HCT116 (cell line): ENCODE measurements around the gene GBGT1. TPM values are rescaled to one million over a fixed set of nuclear protein-coding genes. Genes with fewer than 3 reads are reported as not detected.

ENCODE experiments used
- ATAC-seq: fragments of 200-7000 bp; cut with Tn5 transposase; 2 replicates; pipeline ENCODE4 v1.9.1; 2020; ENCODE audit warnings: mild to moderate bottlenecking, moderate library complexity
- BruUV-seq: library from RNA; stranded (reverse); fragments of 400-500 nt; replicated peaks from 2 replicates; lab custom pipeline; 2021; lab: Mats Ljungman, UMichigan
- CTCF ChIA-PET: fragments of 300-600 bp; sonication (Branson Sonifier 250); formaldehyde crosslinking; loops from one replicate; lab custom pipeline; 2021; ENCODE audit warnings: antibody characterized with exemption; lab: Charles Lee
- POLR2A ChIA-PET: fragments of 300-600, 350-600 bp; sonication (Branson Sonifier 250); formaldehyde crosslinking; loops from one replicate; lab custom pipeline; 2021; ENCODE audit warnings: antibody characterized with exemption; lab: Charles Lee
- RAD21 ChIA-PET, 2 experiments: fragments of 300-600 bp; sonication (Branson Sonifier 250); formaldehyde crosslinking; loops; one replicate each; lab custom pipeline; 2023; ENCODE audit warnings: low total read pairs in 2 of 2; ENCODE audit not compliant: uncharacterized antibody in 2 of 2, unreplicated experiment in 2 of 2, low non-redundant PET in 1 of 2; lab: Charles Lee
- DNase-seq: peaks from one replicate; pipeline ENCODE4 v3.0.0-alpha.2; 2010; ENCODE audit warnings: low read depth, low spot score
- H2AFZ ChIP-seq: fragments of 200-600 bp; shearing (Covaris generic), sonication (generic); 2 replicates; pipeline ENCODE4 v1.6.1; 2017; ENCODE audit warnings: low read depth, mixed run types, mixed read lengths, antibody characterized with exemption, low read length; ENCODE audit not compliant: poor library complexity, severe bottlenecking
- H3K27ac ChIP-seq: 2 replicates; pipeline ENCODE4 v1.5.1; 2012; ENCODE audit warnings: low read depth, low read length
- H3K27me3 ChIP-seq: fragments of 200-600 bp; sonication (generic); 2 replicates; pipeline ENCODE4 v1.6.1; 2016; ENCODE audit warnings: mixed run types, low read length, mixed read lengths; ENCODE audit not compliant: insufficient read depth
- H3K36me3 ChIP-seq, 2 experiments: fragments of 200-500 bp in 1 of 2; fragments of 200-600 bp in 1 of 2; sonication (Bioruptor generic) in 1 of 2; sonication (generic) in 1 of 2; 2 replicates each; pipeline versions ENCODE4 v1.5.1 to v1.6.1; 2014 to 2016; ENCODE audit warnings: low read length in 2 of 2, inconsistent platforms in 1 of 2, mixed read lengths in 1 of 2, mixed run types in 1 of 2; ENCODE audit not compliant: insufficient read depth in 2 of 2, control insufficient read depth in 1 of 2
- H3K4me1 ChIP-seq, 2 experiments: fragments of 200-600 bp in 1 of 2; sonication (generic) in 1 of 2; 2 replicates each; pipeline versions ENCODE4 v1.5.1 to v1.6.1; 2012 to 2017; ENCODE audit warnings: low read length in 2 of 2, inconsistent platforms in 1 of 2, mild to moderate bottlenecking in 1 of 2, mixed read lengths in 1 of 2, mixed run types in 1 of 2, moderate library complexity in 1 of 2; ENCODE audit not compliant: insufficient read depth in 2 of 2, control insufficient read depth in 1 of 2
- H3K4me2 ChIP-seq: fragments of 200-600 bp; sonication (generic); 2 replicates; pipeline ENCODE4 v1.6.1; 2017; ENCODE audit warnings: mixed run types, low read length, mixed read lengths
- H3K4me3 ChIP-seq, 2 experiments: fragments of 200-600 bp in 1 of 2; sonication (generic) in 1 of 2; replicated peaks in 1 of 2; 2 replicates each; pipeline ENCODE4 v1.5.1; 2011 to 2016; ENCODE audit warnings: low read length in 2 of 2, control low read depth in 1 of 2, low read depth in 1 of 2, mild to moderate bottlenecking in 1 of 2, mixed read lengths in 1 of 2, mixed run types in 1 of 2
- H3K79me2 ChIP-seq: fragments of 200-600 bp; sonication (generic); 2 replicates; pipeline ENCODE4 v1.6.1; 2017; ENCODE audit warnings: mild to moderate bottlenecking, mixed run types, low read length, moderate library complexity, mixed read lengths; ENCODE audit not compliant: insufficient read depth
- H3K9ac ChIP-seq: fragments of 200-600 bp; sonication (generic); 2 replicates; pipeline ENCODE4 v1.6.1; 2016; ENCODE audit warnings: low read length, mixed read lengths
- H3K9me2 ChIP-seq: fragments of 200-600 bp; sonication (generic), shearing (Covaris generic); 2 replicates; pipeline ENCODE4 v1.6.1; 2017; ENCODE audit warnings: mixed run types, mild to moderate bottlenecking, moderate library complexity; ENCODE audit not compliant: insufficient read depth
- H3K9me3 ChIP-seq, 2 experiments: fragments of 200-500 bp in 1 of 2; fragments of 200-600 bp in 1 of 2; sonication (Bioruptor generic) in 1 of 2; sonication (generic) in 1 of 2; 2 replicates each; pipeline ENCODE4 v1.6.1; 2014 to 2017; ENCODE audit warnings: low read length in 2 of 2, mixed read lengths in 2 of 2, inconsistent platforms in 1 of 2, low read depth in 1 of 2, mild to moderate bottlenecking in 1 of 2, mixed run types in 1 of 2, moderate library complexity in 1 of 2; ENCODE audit not compliant: control insufficient read depth in 1 of 2, insufficient read depth in 1 of 2
- H4K20me1 ChIP-seq: fragments of 200-600 bp; sonication (generic), shearing (Covaris generic); 2 replicates; pipeline ENCODE4 v1.6.1; 2017; ENCODE audit warnings: mixed run types, mild to moderate bottlenecking, moderate library complexity; ENCODE audit not compliant: insufficient read depth
- ATF3 ChIP-seq: IDR thresholded peaks from 2 replicates; pipeline ENCODE4 v1.6.1; 2012
- CBX3 ChIP-seq: IDR thresholded peaks from 2 replicates; pipeline ENCODE4 v1.6.1; 2012; ENCODE audit warnings: low read depth
- CTCF ChIP-seq, 3 experiments: fragments of 200-600 bp in 1 of 3; sonication (generic) in 1 of 3; IDR thresholded peaks in 2 of 3; conservative IDR thresholded peaks in 1 of 3; 2 replicates each; pipeline ENCODE4 v1.5.1; 2012 to 2017; ENCODE audit warnings: low read depth in 2 of 3, low read length in 2 of 3, antibody characterized with exemption in 1 of 3, borderline replicate concordance in 1 of 3, control low read depth in 1 of 3, mild to moderate bottlenecking in 1 of 3, mixed read lengths in 1 of 3, mixed run types in 1 of 3, moderate library complexity in 1 of 3; ENCODE audit not compliant: insufficient read depth in 1 of 3
- EGR1 ChIP-seq: IDR thresholded peaks from 2 replicates; pipeline ENCODE4 v1.6.1; 2012; ENCODE audit warnings: low read depth
- EZH2phosphoT487 ChIP-seq: fragments of 200-600 bp; IDR thresholded peaks from 2 replicates; pipeline ENCODE4 v1.6.1; 2018; ENCODE audit warnings: antibody characterized with exemption, borderline replicate concordance
- FOSL1 ChIP-seq: IDR thresholded peaks from 2 replicates; pipeline ENCODE4 v1.6.1; 2012; ENCODE audit warnings: low read depth
- MAX ChIP-seq: IDR thresholded peaks from 2 replicates; pipeline ENCODE4 v1.6.1; 2012
- POLR2A ChIP-seq: IDR thresholded peaks from 2 replicates; pipeline ENCODE4 v1.7.0; 2011; ENCODE audit warnings: borderline replicate concordance; ENCODE audit not compliant: insufficient read depth, insufficient read length; ENCODE audit errors: extremely low read depth
- POLR2AphosphoS5 ChIP-seq: IDR thresholded peaks from 2 replicates; pipeline ENCODE4 v1.6.1; 2011; ENCODE audit warnings: mild to moderate bottlenecking, low read depth, low read length, moderate library complexity
- REST ChIP-seq: IDR thresholded peaks from 2 replicates; pipeline ENCODE4 v1.6.1; 2012; ENCODE audit warnings: low read depth
- SIN3A ChIP-seq: IDR thresholded peaks from 2 replicates; pipeline ENCODE4 v1.6.1; 2012; ENCODE audit warnings: low read depth
- SP1 ChIP-seq: IDR thresholded peaks from 2 replicates; pipeline ENCODE4 v1.6.1; 2012; ENCODE audit warnings: low read depth
- SRF ChIP-seq: IDR thresholded peaks from 2 replicates; pipeline ENCODE4 v1.6.1; 2012; ENCODE audit warnings: low read depth
- TCF7L2 ChIP-seq: IDR thresholded peaks from 2 replicates; pipeline ENCODE4 v1.7.0; 2011; ENCODE audit warnings: borderline replicate concordance, inconsistent platforms; ENCODE audit not compliant: insufficient read depth, insufficient read length; ENCODE audit errors: extremely low read depth
- ZBTB33 ChIP-seq: IDR thresholded peaks from 2 replicates; pipeline ENCODE4 v1.6.1; 2011; ENCODE audit warnings: mild to moderate bottlenecking, low read length, moderate library complexity; ENCODE audit not compliant: insufficient replicate concordance; ENCODE audit errors: extremely low read depth
- intact Hi-C: fragments of 100-400 bp; cut with micrococcal nuclease; formaldehyde crosslinking; loops from 2 replicates; pipeline ENCODE4 v1.10.0; 2022
- total RNA-seq: library from RNA; stranded (reverse); gene quantifications from one replicate; pipeline ENCODE4 v1.2.1, GENCODE V29; 2021; ENCODE audit not compliant: unreplicated experiment

The GBGT1 gene
- total RNA-seq, 1 experiment from 2014 or later = 0.34 TPM

- TF ChIP-seq REST (no peak), TCF7L2 (no peak), CTCF (IDR thresholded peaks at IDR 0.05 in 2 of 3, conservative IDR thresholded peaks at IDR 0.05 in 1 of 3; ENCODE audit: borderline replicate concordance in 1 of 3, insufficient read depth in 1 of 3, low read depth in 2 of 3, low read length in 2 of 3) (no peak), CBX3 (no peak), EGR1 (no peak), SP1 (no peak), SRF (no peak), POLR2AphosphoS5 (no peak), POLR2A (no peak), SIN3A (no peak), MAX (no peak), FOSL1 (no peak), ATF3 (no peak), ZBTB33 (no peak), EZH2phosphoT487 (no peak)
- no peaks in the 10 kb centered on the region for H3K9me2 ChIP-seq
- no peaks in the 10 kb centered on the region for H3K9me3 ChIP-seq
- no peak overlapping the region for H3K4me2 ChIP-seq
- ChIA-PET CTCF (interaction anchor here (3.1 kb wide), 1 partner anchor 21 kb away, joined by 20 read pairs; no protein-coding TSS in a partner anchor), POLR2A (interaction anchor here (1.1 kb wide), 1 partner anchor 12 kb away, joined by 3 read pairs; no protein-coding TSS in a partner anchor), RAD21 (no interaction called here)
- no peak overlapping the region for H3K9ac ChIP-seq
- H3K27ac ChIP-seq = peak overlapping the region; percentile 11; the same call in 1 of the 2 replicates
- no peaks in the 10 kb centered on the region for H3K27me3 ChIP-seq
- no peak overlapping the region for H3K4me3 ChIP-seq
- ATAC-seq (no peak), DNase-seq (no peak)
- intact Hi-C loops = no loop called here
- no peaks in the 10 kb centered on the region for H4K20me1 ChIP-seq
- H3K4me1 ChIP-seq = peaks cover 20 to 54% of the 10 kb centered on the region in 2 experiments
- BruUV-seq = no TSS peak
- no peak overlapping the region for H2AFZ ChIP-seq
- no peaks in the 10 kb centered on the region for H3K36me3 ChIP-seq
- peaks cover 21% of the 10 kb centered on the region for H3K79me2 ChIP-seq
Measured at GRCh38 chr9:133122935-133123611, 40.6 kb downstream of the GBGT1 start.
